ENCODE measurements around the gene OR5AK2.
"Not testable (repeated sequence)": the region's sequence is repeated elsewhere in the genome, so short reads cannot be mapped to it uniquely, and the experiment has no call there.

OR5AK2 gene

DNA sequence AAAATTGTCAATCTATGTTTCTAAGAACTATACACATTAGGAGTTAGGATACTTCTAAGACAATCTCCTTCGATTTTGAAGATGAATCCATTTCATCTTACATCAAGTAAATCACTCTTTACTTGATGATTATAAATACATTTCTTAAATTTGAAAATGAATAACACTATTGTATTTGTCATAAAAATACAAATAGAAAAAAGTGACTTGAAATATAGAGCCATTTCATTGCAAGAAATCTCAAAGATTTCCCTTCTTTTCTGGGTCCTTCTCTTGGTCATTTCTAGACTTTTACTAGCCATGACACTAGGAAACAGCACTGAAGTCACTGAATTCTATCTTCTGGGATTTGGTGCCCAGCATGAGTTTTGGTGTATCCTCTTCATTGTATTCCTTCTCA, at the start of gene OR5AK2:
Gene OR5AK2 (plus strand): TSS at position 301 of the 400 bp plus-strand sequence. CDS start 0 bp downstream, at position 301.
- no peak for DNase-seq
- intact Hi-C loops (cut with DNase I), result no loop called here

DNA sequence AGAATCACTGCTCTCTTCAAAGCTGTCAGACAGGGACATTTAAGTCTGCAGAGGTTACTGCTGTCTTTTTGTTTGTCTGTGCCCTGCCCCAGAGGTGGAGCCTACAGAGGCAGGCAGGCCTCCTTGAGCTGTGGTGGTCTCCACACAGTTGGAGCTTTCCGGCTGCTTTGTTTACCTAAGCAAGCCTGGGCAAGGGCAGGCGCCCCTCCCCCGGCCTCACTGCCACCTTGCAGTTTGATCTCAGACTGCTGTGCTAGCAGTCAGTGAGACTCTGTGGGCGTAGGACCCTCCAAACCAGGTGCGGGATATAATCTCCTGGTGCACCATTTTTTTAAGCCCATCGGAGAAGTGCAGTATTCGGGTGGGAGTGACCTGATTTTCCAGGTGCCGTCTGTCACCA, 43.2 kb upstream of the OR5AK2 start:
- intact Hi-C loops (cut with DNase I), result not testable (repeated sequence)
- DNase-seq, result peak in 1 of 10 donors; percentile 41

- no peak for DNase-seq
- intact Hi-C loops (cut with DNase I), result no loop called here
These were observed 39.7 kb upstream of the OR5AK2 start for GRCh38 chr11:56948991-56949515.

- intact Hi-C loops (cut with DNase I), result loop anchor here (10.0 kb wide), 1 partner anchor 74 kb away; no protein-coding TSS in a partner anchor
- no peak for DNase-seq
These were observed 38.2 kb upstream of the OR5AK2 start for GRCh38 chr11:56950510-56950909.

GRCh38 chr11:56953907-56954306, 34.8 kb upstream of the OR5AK2 start:
- intact Hi-C loops (cut with DNase I), result loop anchor here (10.0 kb wide), 1 partner anchor 71 kb away; no protein-coding TSS in a partner anchor
- not testable (repeated sequence) for DNase-seq

GRCh38 chr11:56961609-56962008, 27.1 kb upstream of the OR5AK2 start:
- DNase-seq, result no peak
- intact Hi-C loops (cut with DNase I), result no loop called here

- intact Hi-C loops (cut with DNase I), result no loop called here
- DNase-seq, result no peak
These were observed 21.0 kb upstream of the OR5AK2 start for GRCh38 chr11:56967726-56968125.

DNA sequence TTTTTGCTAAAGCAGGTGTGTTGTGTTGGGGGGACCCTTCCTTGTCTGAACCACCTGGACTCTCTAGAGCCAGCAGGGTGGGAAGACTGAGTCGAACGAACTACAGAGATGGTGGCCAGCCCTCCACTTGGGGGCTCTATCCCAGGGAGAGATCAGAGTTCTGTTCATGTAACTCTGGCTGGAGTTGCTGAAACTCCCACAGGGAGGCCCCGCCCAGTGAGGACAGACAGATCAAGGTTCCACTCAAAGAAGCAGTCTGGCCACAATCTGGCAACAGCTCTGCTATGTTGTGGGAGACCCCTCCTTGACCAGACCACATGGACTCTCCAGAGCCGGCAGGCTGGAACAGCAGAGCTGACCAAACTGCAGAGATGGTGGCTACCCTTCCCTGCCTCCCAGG, 20.2 kb upstream of the OR5AK2 start:
- DNase-seq, result no peak
- intact Hi-C loops (cut with DNase I), result no loop called here

DNA sequence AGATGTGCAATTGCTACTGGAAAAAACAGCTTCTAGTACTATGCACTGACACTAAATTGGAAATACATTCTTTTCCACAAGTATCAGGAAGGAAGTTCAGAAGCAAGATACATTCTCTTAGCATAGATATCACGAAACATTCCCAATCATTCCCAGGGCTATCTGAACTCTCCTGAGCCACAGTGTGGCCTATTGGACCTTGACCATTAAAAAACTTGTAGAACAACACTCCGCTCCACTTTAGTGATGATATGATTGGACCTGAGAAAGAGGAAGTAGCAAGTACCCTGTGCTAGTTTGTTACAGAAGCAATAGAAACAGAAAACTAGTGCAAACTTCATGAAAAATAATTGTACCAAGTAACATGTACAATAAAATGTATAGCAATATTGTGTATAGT, 11.4 kb upstream of the OR5AK2 start:
- intact Hi-C loops (cut with DNase I), result no loop called here
- no peak for DNase-seq

- intact Hi-C loops (cut with DNase I), result no loop called here
- DNase-seq, result no peak
These were observed 2.0 kb downstream of the OR5AK2 start for GRCh38 chr11:56990702-56991101.

DNA sequence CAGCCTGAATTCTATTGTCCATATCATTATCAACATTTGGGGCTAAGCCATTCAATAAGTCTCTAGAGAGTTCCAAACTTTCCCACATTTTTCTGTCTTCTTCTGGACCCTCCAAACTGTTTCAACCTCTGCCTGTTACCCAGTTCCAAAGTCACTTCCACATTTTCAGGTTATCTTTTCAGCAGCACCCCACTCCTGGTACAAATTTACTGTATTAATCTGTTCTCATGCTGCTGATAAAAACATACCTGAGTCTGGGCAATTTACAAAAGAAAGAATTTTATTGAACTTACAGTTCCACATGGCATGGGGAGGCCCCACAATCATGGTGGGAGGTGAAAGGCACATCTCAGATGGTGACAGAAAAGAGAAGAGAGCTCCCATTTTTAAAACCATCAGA, 5.8 kb downstream of the OR5AK2 start:
- intact Hi-C loops (cut with DNase I), result no loop called here
- no peak for DNase-seq

DNA sequence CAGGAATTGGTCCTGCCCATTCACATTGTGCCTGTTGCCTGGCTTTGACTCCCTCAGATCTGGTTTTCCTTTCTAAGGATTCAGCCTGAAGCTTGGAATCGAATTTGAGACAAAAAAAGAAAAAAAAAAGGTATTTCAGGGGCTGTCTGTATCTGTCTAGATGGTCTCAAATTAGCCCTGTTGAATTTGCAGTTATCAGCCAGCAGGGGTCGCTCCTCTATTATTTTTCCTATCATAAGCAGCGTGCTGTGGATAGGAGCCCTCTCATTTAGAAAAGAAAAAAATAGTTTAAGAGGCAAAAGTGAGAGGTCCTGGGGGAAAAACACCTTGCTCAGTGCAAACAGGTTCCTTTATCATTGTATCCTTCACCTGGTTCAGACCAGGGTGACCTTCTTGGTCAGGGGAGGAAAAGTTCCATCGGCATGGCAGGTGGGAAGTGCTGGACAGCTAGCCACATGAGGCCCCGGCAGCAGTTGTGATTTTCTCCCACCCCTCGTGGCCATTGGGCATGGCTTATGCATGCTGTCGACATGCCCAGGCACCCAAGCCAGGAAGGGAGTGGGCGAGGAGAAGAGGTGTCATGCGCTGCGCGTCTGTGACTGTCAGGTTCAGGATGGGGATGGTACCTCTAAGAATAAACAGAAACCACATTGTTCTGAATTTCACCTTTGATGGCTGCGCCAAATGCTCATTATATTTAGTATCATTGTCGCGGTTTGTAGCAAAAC, 13.1 kb downstream of the OR5AK2 start:
- DNase-seq, result peak in 2 of 10 donors; percentile 59 to 68
- intact Hi-C loops (cut with DNase I), result no loop called here

- intact Hi-C loops (cut with DNase I), result no loop called here
- no peak for DNase-seq
These were observed 19.7 kb downstream of the OR5AK2 start for GRCh38 chr11:57008373-57008772.

GRCh38 chr11:57015679-57016078, 27.0 kb downstream of the OR5AK2 start:
- intact Hi-C loops (cut with DNase I), result no loop called here
- no peak for DNase-seq

- DNase-seq, result no peak
- intact Hi-C loops (cut with DNase I), result no loop called here
These were observed 42.8 kb downstream of the OR5AK2 start for GRCh38 chr11:57031556-57031955.

All from posterior cingulate gyrus (tissue), 11 donors.